ENCODE results near the gene PSMD14.
"Not testable (repeated sequence)": the region's sequence is repeated elsewhere in the genome, so short reads cannot be mapped to it uniquely, and the experiment has no call there.

PSMD14 gene

DNA sequence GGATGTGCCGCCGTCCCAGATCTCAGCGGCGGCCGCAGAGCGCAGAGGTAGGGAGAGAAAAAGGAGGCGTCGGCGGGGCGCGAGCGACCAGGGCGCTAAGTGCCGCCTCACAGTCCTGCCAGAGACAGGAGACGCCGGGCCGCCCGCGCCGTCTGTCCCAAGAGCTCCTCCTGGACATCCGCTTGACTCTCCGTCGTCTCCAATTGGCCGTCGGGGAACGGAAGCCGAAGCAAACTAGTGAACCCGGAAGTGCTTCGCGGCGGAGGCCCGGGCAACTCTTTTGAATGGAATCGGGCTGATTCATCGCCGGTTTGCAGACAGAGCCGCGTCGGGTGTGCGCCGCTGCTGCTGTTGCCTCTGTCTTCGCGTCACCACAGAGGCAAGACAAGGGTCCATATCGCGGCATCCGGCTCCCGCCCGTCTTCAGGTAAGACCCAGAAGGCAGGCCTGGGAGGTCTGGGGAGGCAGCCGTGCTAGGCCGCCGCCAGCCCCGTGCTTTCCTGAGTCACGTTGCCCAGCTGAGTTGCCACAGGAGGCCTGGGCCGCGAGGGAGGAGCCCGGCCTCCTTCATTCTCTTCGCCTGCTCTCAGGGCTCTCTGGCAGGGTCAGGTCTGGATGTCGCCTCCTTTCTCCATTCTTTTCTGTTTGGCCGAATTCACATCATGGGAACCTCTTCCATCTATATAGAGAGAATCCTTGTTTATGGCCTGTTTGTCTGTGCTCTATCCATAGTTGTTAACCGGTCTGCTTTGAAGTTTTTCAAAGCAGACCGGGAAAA lies at the start of gene PSMD14:
TSS of gene PSMD14 (plus strand) at position 248 of the 778 bp plus-strand sequence. CDS start 10,401 bp downstream, outside the sequence.
- peak; percentile 62 for DNase-seq

GRCh38 chr2:161265874-161266273 lies 42.4 kb upstream of the PSMD14 start:
- DNase-seq: no peak

DNA sequence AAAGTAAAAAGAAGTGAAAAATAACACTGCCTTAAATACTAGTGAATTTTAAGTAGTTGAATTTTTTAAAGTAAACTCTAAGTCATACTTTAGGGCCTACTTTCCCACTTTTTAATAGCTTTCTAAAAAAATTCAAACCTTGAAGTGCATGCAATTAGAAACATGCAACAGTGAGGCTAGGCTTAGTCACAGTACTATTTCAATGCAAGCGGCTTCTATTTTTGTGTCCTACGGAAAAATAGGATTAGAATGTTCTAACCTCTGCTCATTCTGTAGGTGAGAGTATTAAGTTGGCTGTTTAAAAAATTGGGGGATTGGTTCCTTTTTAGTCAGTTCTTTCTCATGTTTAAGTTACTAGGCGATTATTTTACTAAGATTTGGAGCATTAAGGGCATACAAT lies 39.1 kb upstream of the PSMD14 start:
- DNase-seq: no peak

DNA sequence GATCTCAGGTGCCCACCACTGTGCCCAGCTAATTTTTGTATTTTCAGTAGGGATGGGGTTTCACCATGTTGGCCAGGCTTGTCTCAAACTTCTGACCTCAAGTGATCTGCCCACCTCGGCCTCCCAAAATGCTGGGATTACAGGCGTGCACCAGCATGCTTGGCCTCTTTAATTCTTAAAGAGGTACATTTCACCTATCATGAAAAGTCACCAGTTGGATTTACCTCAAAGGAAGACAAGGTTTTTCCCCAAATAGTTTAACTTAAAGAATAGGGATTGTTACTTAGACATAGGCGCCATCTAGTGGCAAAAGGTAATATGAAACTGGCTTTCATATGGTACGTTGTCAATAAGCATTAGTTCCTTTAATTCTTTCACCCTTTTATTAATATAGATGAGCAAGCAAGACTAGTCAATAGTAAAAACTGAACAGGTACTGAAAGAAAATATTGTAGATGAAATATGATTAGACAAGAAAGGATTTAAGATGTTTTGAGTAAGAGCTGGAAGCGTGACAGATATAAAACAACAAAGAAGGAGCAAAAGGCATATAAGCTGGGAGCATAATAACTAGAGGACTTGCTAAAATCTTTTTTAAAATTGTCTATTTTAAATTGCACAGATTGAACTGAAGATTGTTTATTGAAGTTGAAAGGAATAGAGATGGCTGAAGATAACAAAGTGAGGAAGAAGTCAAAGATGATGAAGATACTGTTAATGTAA lies 35.0 kb upstream of the PSMD14 start:
- DNase-seq: peak; percentile 2

- DNase-seq: not testable (repeated sequence)
Observed at GRCh38 chr2:161278564-161279229, 29.5 kb upstream of the PSMD14 start.

DNA sequence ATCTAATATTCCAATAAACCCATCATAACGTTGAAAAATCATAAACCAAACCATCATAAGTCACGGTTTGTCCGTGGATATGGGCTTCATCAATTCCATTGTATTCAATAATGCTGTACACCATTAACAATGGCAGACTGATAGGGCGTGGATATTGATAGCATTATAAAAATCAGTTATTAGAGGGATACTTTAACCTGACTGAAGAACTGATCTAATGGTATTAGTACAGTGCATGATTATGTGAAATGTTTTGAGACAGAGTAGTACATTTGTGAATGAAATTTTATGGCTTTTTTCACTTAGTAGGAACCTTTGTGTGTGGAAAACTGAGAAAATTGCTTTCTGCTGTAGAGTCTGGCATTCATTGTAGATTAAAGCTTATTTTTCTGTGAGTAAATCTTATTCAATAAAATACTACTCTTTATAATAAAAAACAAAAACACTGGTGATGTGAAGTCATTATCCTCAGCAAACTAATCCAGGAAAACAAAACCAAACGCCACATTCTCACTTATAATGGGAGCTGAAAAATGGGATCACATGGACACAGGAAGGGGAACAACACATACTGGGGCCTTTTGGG lies 28.9 kb upstream of the PSMD14 start:
- DNase-seq: not testable (repeated sequence)

- DNase-seq: not testable (repeated sequence)
Observed at GRCh38 chr2:161280906-161281323, 27.3 kb upstream of the PSMD14 start.

GRCh38 chr2:161281615-161282310 lies 26.5 kb upstream of the PSMD14 start:
- not testable (repeated sequence) for DNase-seq

DNA sequence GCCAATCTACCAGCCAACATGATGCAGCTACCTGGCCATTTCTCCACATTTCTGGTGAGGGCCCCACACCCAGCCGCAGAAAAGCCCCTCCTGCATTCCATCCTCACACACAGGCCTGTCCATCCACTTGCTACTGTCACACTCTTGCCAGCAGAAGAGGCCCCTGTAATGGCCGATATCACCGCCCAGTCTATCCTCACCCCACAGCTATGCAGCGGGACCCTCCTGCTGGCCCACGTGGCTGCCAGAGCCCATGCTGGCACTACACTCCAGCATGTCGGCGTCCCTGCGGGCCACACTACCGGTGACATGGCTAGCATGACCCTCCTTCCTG lies 25.9 kb upstream of the PSMD14 start:
- DNase-seq: not testable (repeated sequence)

- DNase-seq: no peak
Observed at GRCh38 chr2:161283926-161284325, 24.3 kb upstream of the PSMD14 start.

DNA sequence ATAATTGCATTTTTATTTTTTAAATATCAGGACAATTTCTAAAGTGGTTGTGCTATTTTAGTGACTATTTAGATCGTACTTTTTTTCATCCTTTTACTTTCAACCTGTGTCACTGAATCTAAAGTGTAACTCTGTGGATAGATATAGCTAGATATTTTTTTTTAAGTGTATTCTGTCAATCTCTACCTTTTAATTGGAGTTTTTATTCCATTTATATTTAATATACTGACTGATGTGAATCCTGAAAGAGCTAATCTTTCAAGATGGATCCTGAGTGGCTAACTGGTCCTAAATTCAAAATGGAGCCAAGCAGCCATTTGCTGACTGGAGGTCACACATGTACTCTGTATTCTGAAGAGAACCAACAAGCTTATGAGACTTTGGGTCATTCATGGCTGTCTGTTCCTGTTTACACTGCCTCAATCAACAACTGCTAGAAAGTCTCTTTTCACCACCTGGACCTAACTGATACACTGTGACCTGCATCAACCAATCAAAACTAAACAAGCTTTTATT lies 4.6 kb upstream of the PSMD14 start:
- DNase-seq: no peak

GRCh38 chr2:161306919-161307318 lies 1.3 kb upstream of the PSMD14 start:
- no peak for DNase-seq

DNA sequence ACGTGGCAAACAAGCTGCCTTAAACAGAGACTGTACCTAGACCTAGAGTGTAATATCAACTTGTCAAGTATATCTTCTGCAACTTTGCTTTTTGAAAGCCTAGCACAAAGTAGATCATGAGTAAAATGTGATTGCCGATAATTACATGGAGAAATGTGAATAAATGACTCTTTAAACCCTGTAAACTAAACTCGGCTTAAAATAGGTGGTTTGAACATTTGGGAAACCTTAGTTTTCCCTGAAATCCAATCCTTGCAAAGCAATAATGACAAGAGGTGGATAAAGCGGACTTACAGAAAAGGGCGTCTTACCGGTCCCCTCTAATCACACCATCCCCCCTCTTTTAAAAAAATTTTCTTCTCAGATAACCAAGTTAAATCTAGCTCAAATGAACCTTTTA lies 549 bp upstream of the PSMD14 start:
- no peak for DNase-seq

- DNase-seq: no peak
Observed at GRCh38 chr2:161312996-161313395, 4.8 kb downstream of the PSMD14 start.

DNA sequence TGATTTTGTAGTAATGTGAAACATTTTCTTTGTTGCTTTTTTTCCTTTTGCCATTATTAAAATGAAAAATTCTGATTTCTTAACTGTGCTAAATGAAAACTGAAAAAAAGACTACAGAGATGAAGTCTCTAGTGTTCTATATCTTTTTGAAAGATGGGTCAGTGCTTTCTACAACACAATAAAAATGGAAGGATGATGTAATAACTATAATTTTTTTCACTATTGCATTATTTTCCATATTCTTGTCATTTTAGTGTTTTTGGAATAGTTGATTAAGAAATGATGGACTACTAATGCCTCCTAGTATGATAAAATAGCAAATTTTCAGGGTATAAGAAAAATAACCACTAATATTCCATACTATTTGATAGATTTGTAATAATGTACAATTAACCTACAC lies 7.2 kb downstream of the PSMD14 start:
- no peak for DNase-seq

DNA sequence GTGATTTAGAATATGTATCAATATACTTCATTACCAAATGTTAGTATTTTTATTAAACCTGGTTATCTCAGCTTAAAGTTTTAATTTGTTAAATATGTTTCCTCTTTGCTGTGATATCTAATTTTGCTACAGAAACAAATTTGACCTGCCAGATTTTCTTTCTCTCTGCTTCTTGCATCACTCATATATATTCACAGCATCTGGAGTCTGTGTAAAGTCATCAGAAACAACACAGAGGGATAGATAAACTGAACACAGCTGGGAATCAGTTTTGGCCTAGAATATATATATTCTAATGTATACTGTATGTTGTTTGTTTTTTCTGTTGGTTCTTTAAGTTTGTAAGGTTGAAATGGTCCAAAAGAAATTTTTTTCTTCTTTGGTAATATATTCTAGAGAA lies 8.5 kb downstream of the PSMD14 start:
- no peak for DNase-seq

- no peak for DNase-seq
Observed at GRCh38 chr2:161321944-161322648, 13.9 kb downstream of the PSMD14 start.

- DNase-seq: no peak
Observed at GRCh38 chr2:161324876-161325275, 16.7 kb downstream of the PSMD14 start.

DNA sequence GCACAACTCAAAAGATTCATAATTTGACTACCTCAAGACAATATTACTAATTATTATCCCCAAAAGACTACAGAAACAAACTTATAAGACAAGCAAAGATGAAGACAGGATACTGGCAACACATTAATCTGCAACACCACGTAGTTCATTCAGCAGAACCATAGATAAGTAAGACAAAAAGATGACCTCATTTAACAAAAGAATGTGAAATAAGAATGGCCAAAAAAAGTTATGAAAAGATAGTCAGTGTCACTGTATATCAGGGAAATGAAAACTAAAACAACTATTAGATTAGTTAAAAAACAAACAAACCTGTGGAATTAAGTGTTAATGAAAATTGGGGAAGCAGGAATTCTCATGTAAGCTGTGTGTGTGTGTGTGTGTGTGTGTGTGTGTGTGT lies 19.4 kb downstream of the PSMD14 start:
- DNase-seq: no peak

- DNase-seq: no peak
Observed at GRCh38 chr2:161332371-161332967, 24.2 kb downstream of the PSMD14 start.

DNA sequence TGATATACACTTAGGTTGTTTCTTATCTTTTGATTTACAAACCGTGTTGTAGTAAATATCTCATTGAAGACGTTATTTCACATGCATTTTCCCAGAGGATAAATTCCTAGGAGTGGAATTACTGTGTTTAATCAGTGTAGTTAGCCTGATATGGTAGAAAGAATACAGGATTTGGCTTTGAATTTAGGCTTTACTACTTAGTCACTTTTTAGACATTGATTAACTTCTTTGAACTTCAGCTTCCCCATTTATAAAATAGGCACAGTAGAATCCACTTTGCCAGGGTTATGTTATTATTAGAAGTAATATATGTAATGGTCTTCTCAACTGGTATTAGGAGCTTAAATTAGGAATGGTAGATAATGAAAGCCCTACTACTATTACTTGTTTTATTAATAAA lies 27.4 kb downstream of the PSMD14 start:
- DNase-seq: no peak

GRCh38 chr2:161337247-161337646 lies 29.0 kb downstream of the PSMD14 start:
- DNase-seq: no peak
